Right lobe of liver (tissue), 4 donors: Measurements from ENCODE around the gene UQCC5.

Experiments
- POLR2A ChIP-seq: fragments of 450-650 bp; IDR thresholded peaks from one replicate; pipeline ENCODE4 v1.6.1; 2017; ENCODE audit warnings: antibody characterized with exemption, mild to moderate bottlenecking
- TF ChIP-seq, protein P1 (sequence below), 4 donors: fragments of 200-600 bp in 3 of 4; fragments of 450-650 bp in 1 of 4; IDR thresholded peaks; one replicate each; pipeline versions ENCODE4 v1.5.1 to v1.8.0; 2016 to 2022; ENCODE audit warnings: antibody characterized with exemption in 4 of 4, mild to moderate bottlenecking in 2 of 4
- donor health status: DM: no; HTN: no; CAD: no.
- donor health status: DM: no; HTN: no; CAD: no.
- donor health status: DM: no; HTN: yes; CAD: no.

DNA sequence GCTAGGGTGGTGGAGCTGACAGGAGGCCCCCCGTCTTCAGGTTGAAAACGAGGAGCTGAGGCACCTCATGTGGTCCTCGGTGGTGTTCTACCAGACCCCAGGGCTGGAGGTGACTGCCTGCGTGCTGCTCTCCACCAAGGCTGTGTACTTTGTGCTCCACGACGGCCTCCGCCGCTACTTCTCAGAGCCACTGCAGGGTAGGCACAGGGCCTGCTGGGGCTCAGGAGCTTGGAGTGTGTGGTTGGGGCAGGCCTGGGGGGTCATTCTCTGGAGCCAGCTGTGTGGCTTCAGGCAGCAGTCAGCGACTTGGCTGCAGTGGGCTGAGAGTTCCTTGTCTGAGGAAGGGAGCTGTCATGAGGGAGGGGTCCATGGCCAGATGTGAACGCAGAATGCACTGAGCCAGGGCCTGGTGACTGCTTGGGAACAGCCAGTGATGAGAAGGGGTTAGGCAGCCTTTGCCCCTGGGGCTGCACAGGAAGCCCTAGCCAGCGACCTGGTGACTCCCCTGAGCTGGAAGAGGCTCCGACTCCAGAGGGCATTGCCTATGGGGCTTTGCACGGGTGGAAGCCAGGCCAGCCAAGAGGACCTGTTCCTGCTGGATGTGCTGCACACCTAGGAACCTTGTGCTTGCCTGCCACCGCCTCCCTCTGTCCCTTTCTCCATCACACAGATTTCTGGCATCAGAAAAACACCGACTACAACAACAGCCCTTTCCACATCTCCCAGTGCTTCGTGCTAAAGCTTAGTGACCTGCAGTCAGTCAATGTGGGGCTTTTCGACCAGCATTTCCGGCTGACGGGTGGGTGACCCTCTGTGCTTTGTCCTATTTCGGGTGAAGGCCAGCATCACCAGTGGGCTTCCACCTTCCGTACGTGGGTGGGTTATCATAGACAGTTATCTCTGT lies 46.1 kb upstream of the UQCC5 start:
- TF ChIP-seq, protein P1, sequence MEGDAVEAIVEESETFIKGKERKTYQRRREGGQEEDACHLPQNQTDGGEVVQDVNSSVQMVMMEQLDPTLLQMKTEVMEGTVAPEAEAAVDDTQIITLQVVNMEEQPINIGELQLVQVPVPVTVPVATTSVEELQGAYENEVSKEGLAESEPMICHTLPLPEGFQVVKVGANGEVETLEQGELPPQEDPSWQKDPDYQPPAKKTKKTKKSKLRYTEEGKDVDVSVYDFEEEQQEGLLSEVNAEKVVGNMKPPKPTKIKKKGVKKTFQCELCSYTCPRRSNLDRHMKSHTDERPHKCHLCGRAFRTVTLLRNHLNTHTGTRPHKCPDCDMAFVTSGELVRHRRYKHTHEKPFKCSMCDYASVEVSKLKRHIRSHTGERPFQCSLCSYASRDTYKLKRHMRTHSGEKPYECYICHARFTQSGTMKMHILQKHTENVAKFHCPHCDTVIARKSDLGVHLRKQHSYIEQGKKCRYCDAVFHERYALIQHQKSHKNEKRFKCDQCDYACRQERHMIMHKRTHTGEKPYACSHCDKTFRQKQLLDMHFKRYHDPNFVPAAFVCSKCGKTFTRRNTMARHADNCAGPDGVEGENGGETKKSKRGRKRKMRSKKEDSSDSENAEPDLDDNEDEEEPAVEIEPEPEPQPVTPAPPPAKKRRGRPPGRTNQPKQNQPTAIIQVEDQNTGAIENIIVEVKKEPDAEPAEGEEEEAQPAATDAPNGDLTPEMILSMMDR (IDR thresholded peaks at IDR 0.05), result no peak
- no peak for TF ChIP-seq POLR2A
